ENCODE data around the gene PSME2.

Gene PSME2

DNA sequence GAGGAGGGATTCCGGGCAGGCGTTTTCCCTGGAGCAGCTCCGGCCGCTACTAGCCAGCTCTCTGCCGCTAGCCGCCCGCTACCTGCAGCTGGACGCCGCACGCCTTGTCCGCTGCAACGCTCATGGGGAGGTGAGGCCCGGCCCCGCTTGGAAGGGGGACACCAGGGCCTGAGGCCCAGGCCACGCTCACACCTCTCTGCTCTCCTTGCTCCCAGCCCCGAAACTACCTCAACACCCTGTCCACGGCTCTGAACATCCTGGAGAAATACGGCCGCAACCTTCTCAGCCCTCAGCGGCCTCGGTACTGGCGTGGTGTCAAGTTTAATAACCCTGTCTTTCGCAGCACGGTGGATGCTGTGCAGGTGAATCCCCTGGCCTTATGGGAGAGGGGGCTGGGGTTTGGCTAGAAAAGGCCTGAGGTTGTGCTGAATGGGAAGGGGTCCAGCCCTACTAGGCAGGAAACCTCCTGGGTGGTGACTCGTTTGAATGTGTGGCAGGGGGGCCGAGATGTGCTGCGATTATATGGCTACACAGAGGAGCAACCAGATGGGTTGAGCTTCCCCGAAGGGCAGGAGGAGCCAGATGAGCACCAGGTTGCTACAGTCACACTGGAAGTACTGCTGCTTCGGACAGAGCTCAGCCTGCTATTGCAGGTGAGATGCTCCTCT lies 1.5 kb upstream of the PSME2 start:
- H3K27ac ChIP-seq = peak overlapping the region; percentile 88
- TF ChIP-seq ZFX (IDR thresholded peaks at IDR 0.05) (peak; percentile 82; the same call in 1 of the 2 replicates), CTCF (conservative IDR thresholded peaks at IDR 0.05) (no peak)

GRCh38 chr14:24146978-24147760 lies 759 bp upstream of the PSME2 start, which contains the start of gene RNF31:
Gene RNF31 (plus strand): TSS chr14:24147498. CDS start chr14:24147699, 201 bp downstream.
- TF ChIP-seq ZFX (IDR thresholded peaks at IDR 0.05) = no peak
- H3K27ac ChIP-seq = peak within 1 kb of the TSS; percentile 88

GRCh38 chr14:24145690-24146452 lies 539 bp downstream of the PSME2 start:
- peak overlapping the region; percentile 88 for H3K27ac ChIP-seq

GRCh38 chr14:24145219-24145618 lies 1.2 kb downstream of the PSME2 start:
- H3K27ac ChIP-seq = peak overlapping the region; percentile 88
- TF ChIP-seq ZFX (IDR thresholded peaks at IDR 0.05) (no peak), CTCF (conservative IDR thresholded peaks at IDR 0.05) (no peak)

More at GRCh38 chr14:24145690-24146452, 539 bp downstream of the PSME2 start:
- TF ChIP-seq ZFX (IDR thresholded peaks at IDR 0.05) = no peak
- TF ChIP-seq CTCF (conservative IDR thresholded peaks at IDR 0.05) = no peak

GRCh38 chr14:24144451-24144850 lies 2.0 kb downstream of the PSME2 start:
- no peak overlapping the region for H3K27ac ChIP-seq
- TF ChIP-seq CTCF (conservative IDR thresholded peaks at IDR 0.05) (no peak), ZFX (IDR thresholded peaks at IDR 0.05) (no peak)

DNA sequence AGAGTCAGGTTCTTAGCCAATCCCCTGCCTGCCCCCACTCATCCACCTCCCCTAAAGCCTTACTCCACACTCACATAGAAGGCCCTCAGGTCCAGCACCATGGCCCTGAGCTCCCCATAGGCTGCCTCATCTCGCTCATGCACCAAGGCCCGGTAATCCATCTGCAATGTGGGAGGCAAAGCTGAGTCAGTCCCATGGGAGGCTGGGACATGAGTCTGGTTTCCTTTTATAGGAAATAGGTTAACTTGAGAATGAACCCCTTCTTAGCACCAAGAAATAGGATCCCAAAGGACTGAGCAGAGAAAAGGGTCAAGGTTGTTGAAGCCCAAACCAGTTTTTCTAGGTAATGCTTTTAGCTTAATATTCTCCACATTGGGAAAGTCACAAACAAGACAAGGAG lies 2.9 kb downstream of the PSME2 start:
- no peak for TF ChIP-seq ZFX (IDR thresholded peaks at IDR 0.05)
- no peak for TF ChIP-seq CTCF (conservative IDR thresholded peaks at IDR 0.05)
- H3K27ac ChIP-seq = no peak overlapping the region

DNA sequence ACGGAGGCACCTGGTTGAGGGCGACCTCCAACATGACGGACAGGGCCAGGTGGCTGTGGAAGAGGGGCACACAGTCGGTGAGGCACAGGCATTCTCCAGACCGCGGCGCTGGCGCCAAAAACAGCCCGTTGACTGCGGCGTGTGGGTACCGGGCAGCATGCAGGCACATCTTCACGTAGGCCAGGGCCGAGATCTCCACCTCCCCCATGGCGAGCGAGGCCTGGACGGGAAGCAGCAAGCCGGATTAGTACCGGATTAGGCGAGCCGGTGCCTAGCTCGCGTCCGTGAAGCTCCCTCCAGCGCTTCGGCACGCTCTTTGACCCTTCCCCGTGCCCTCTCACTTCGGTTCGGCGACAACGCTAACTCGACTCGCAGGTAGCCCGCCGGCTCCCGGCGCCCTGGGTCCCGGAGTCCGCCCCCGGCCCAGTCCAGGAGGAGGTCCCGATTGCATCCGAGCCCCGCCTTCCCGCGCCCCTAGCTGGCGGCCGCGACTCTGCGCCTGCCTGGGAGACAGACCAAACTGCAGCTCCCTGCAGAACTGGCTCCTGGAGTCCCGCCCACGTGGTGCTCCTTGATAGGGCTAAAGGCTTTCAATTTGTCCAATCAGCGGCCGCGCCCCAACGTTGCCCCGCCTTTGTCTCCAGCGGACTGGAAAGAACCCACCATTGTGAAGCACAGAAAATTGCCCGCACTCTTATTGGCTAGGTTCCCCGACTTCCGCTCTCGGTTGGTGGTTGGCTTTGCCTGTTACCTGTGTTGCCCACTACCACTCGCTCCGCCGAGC lies 5.1 kb downstream of the PSME2 start, which contains the start of gene EMC9:
Gene EMC9 (minus strand): TSS at position 495 of the 784 bp plus-strand sequence. CDS start 287 bp downstream, at position 208.
- peak; percentile 87 for TF ChIP-seq ZFX (IDR thresholded peaks at IDR 0.05)
- no peak; the same call in 1 of the 2 replicates for TF ChIP-seq CTCF (conservative IDR thresholded peaks at IDR 0.05)

More for the DNA sequence above, 5.1 kb downstream of the PSME2 start, which contains the start of gene EMC9:
- peak within 1 kb of the TSS; percentile 98 for H3K27ac ChIP-seq
